Spleen (tissue), 11 donors: Measurements from ENCODE around the gene IL19. TPM values are rescaled to one million over a fixed set of nuclear protein-coding genes. Genes with fewer than 3 reads are reported as not detected.
A peak's percentile ranks its signal among the peaks of the same experiment; 100 is the strongest.

Experiments used
- DNase-seq: peaks from one replicate; pipeline ENCODE4 v3.0.0-alpha.2; 2020
- H3K27ac ChIP-seq, 8 donors: fragments of 200-600 bp; sonication (generic) in 7 of 8; 1 replicate in 4 of 8; 2 replicates in 4 of 8; pipeline versions ENCODE4 v1.5.0 to v1.8.0; 2016 to 2021; ENCODE audit warnings: inconsistent platforms in 4 of 8, mild to moderate bottlenecking in 4 of 8, moderate library complexity in 1 of 8
- H3K27me3 ChIP-seq, 7 donors: fragments of 200-600 bp; sonication (generic) in 6 of 7; replicated peaks in 1 of 7; 1 replicate in 4 of 7; 2 replicates in 3 of 7; pipeline versions ENCODE4 v1.5.0 to v1.8.0; 2016 to 2021; ENCODE audit warnings: inconsistent platforms in 3 of 7, mild to moderate bottlenecking in 1 of 7
- H3K36me3 ChIP-seq, 6 donors: fragments of 200-600 bp; sonication (generic) in 5 of 6; 1 replicate in 4 of 6; 2 replicates in 2 of 6; pipeline versions ENCODE4 v1.5.0 to v1.8.0; 2016 to 2021; ENCODE audit warnings: inconsistent platforms in 2 of 6
- H3K4me1 ChIP-seq, 6 donors: fragments of 200-600 bp; sonication (generic) in 5 of 6; 1 replicate in 3 of 6; 2 replicates in 3 of 6; pipeline versions ENCODE4 v1.5.0 to v1.8.0; 2016 to 2021; ENCODE audit warnings: inconsistent platforms in 3 of 6
- H3K4me3 ChIP-seq, 8 donors: fragments of 200-600 bp; sonication (generic) in 7 of 8; 1 replicate in 4 of 8; 2 replicates in 4 of 8; pipeline versions ENCODE4 v1.5.0 to v1.8.0; 2016 to 2021; ENCODE audit warnings: inconsistent platforms in 4 of 8, mild to moderate bottlenecking in 4 of 8, moderate library complexity in 2 of 8
- H3K9me3 ChIP-seq, 8 donors: fragments of 200-600 bp; sonication (generic) in 7 of 8; 1 replicate in 4 of 8; 2 replicates in 4 of 8; pipeline versions ENCODE4 v1.5.0 to v1.8.0; 2016 to 2021; ENCODE audit warnings: inconsistent platforms in 4 of 8
- CTCF ChIP-seq, 11 experiments: fragments of 200-600 bp in 7 of 11; fragments of 450-650 bp in 4 of 11; sonication (generic) in 4 of 11; IDR thresholded peaks in 8 of 11; conservative IDR thresholded peaks in 3 of 11; 1 replicate in 7 of 11; 2 replicates in 4 of 11; pipeline versions ENCODE4 v1.4.0 to v1.8.0; 2016 to 2021; ENCODE audit warnings: antibody characterized with exemption in 11 of 11, inconsistent platforms in 4 of 11, mild to moderate bottlenecking in 1 of 11
- POLR2A ChIP-seq, 3 donors: fragments of 450-650 bp; IDR thresholded peaks; one replicate each; pipeline ENCODE4 v1.5.1; 2017; ENCODE audit warnings: antibody characterized with exemption in 3 of 3, mild to moderate bottlenecking in 1 of 3
- POLR2AphosphoS5 ChIP-seq, 3 donors: sonication (generic); formaldehyde crosslinking; IDR thresholded peaks; one replicate each; pipeline ENCODE4 v1.5.1; 2017; ENCODE audit warnings: antibody characterized with exemption in 3 of 3
- WGBS, 5 donors: extraction: QIAGEN DNeasy Blood & Tissue Kit in 3 of 5; methylation state at CpG; one replicate each; pipeline versions ENCODE4 v1.1.5 to v1.1.7; 2013 to 2018; 5-methylcytosine and 5-hydroxymethylcytosine counted together
- intact Hi-C: fragments of 100-400 bp; cut with DNase I; formaldehyde crosslinking; loops from one replicate; pipeline ENCODE4 v1.15.0; 2023; ENCODE audit warnings: low total_unique reads
- polyA plus RNA-seq, 3 donors: library from polyadenylated mRNA; stranded (reverse); fragments of 200-250 nt; gene quantifications; one replicate each; pipeline ENCODE4 v1.2.1, GENCODE V29; 2013
- total RNA-seq, 7 donors: library from RNA; depleted of rRNA in 3 of 7; stranded (reverse); fragments of >200 nt in 3 of 7; fragmentation: NEBNext Ultra II Directional in 4 of 7; extraction: Animal tissue kit (Norgen Biotek cat#: 25700) in 4 of 7; gene quantifications; one replicate each; pipeline versions ENCODE4 v1.1.0 to v1.2.1, GENCODE V29; 2016 to 2021
- donor health status: healthy with polysubstance abuse.
- donor health status: DM: no; HTN: no; CAD: no; lungs with moderate emphysema.
- donor health status: DM: no; HTN: no; CAD: no.
- donor health status: Bipolar disorder and iron deficiency.
- donor health status: healthy.
- donor health status: DM: no; HTN: no; CAD: no.
- donor health status: DM: yes; HTN: yes; CAD: no.

Gene IL19
- total and polyA plus RNA-seq, 10 donors = 0.09 to 2.2 (median 0.12) TPM; not detected in 7

GRCh38 chr1:206804156-206804737 is 33.7 kb downstream of the IL19 start:
- no peaks in the 10 kb centered on the region for H3K9me3 ChIP-seq
- no peaks in the 10 kb centered on the region for H3K27me3 ChIP-seq
- H3K4me1 ChIP-seq = peaks cover 0 to 38% (median 11%) of the 10 kb centered on the region in 6 donors
- H3K27ac ChIP-seq = peak overlapping the region; percentile 26 to 88 (median 57)
- 85 to 91% (median 86%) methylated on average over 1 of the region's 1 CpG for WGBS, 5 donors
- TF ChIP-seq POLR2A (IDR thresholded peaks at IDR 0.05) = no peak
- TF ChIP-seq POLR2AphosphoS5 (IDR thresholded peaks at IDR 0.05) = no peak
- TF ChIP-seq CTCF (IDR thresholded peaks at IDR 0.05 in 8 of 11, conservative IDR thresholded peaks at IDR 0.05 in 3 of 11) = no peak
- no peak overlapping the region for H3K4me3 ChIP-seq
- no peak for DNase-seq
- intact Hi-C loops = no loop called here
- no peaks in the 10 kb centered on the region for H3K36me3 ChIP-seq

- TF ChIP-seq CTCF (IDR thresholded peaks at IDR 0.05 in 8 of 11, conservative IDR thresholded peaks at IDR 0.05 in 3 of 11) (no peak), POLR2AphosphoS5 (IDR thresholded peaks at IDR 0.05) (no peak), POLR2A (IDR thresholded peaks at IDR 0.05) (no peak)
- Histone ChIP-seq H3K27me3 (no peaks in the 10 kb centered on the region), H3K36me3 (no peaks in the 10 kb centered on the region), H3K4me3 (no peak overlapping the region), H3K27ac (peak overlapping the region in 1 of 8 donors; percentile 77), H3K9me3 (no peaks in the 10 kb centered on the region), H3K4me1 (peaks cover 0 to 44% (median 11%) of the 10 kb centered on the region in 6 donors)
- WGBS, 5 donors = 59 to 73% (median 68%) methylated on average over 1 of the region's 1 CpG
- intact Hi-C loops = no loop called here
- DNase-seq = no peak
Observed at GRCh38 chr1:206805357-206805756, 34.8 kb downstream of the IL19 start.

- Histone ChIP-seq H3K27ac (no peak overlapping the region), H3K36me3 (no peaks in the 10 kb centered on the region), H3K27me3 (no peaks in the 10 kb centered on the region), H3K4me1 (peaks cover 0 to 33% (median 9%) of the 10 kb centered on the region in 6 donors), H3K4me3 (no peak overlapping the region), H3K9me3 (peaks cover 0 to 15% (median 12%) of the 10 kb centered on the region in 8 donors)
- TF ChIP-seq CTCF (IDR thresholded peaks at IDR 0.05 in 8 of 11, conservative IDR thresholded peaks at IDR 0.05 in 3 of 11) (peak; percentile 16 to 64 (median 45)), POLR2A (IDR thresholded peaks at IDR 0.05) (no peak), POLR2AphosphoS5 (IDR thresholded peaks at IDR 0.05) (no peak)
- 59 to 81% (median 65%) methylated on average over 2 of the region's 2 CpGs for WGBS, 5 donors
- intact Hi-C loops = no loop called here
- no peak for DNase-seq
Observed at GRCh38 chr1:206808615-206809014, 38.0 kb downstream of the IL19 start.

GRCh38 chr1:206809504-206810084 is 39.0 kb downstream of the IL19 start:
- Histone ChIP-seq H3K9me3 (peaks cover 0 to 15% (median 12%) of the 10 kb centered on the region in 8 donors), H3K4me3 (no peak overlapping the region), H3K4me1 (peaks cover 3 to 35% (median 13%) of the 10 kb centered on the region in 6 donors), H3K27ac (no peak overlapping the region), H3K36me3 (no peaks in the 10 kb centered on the region), H3K27me3 (no peaks in the 10 kb centered on the region)
- intact Hi-C loops = no loop called here
- TF ChIP-seq POLR2AphosphoS5 (IDR thresholded peaks at IDR 0.05) (no peak), CTCF (IDR thresholded peaks at IDR 0.05 in 8 of 11, conservative IDR thresholded peaks at IDR 0.05 in 3 of 11) (peak in 9 of 11 experiments; percentile 16 to 59 (median 33))
- 65 to 86% (median 75%) methylated on average over 4 of the region's 4 CpGs for WGBS, 5 donors
- DNase-seq = no peak
